Fibroblast of skin of scalp (primary cell): ENCODE data around the gene MEX3B.
"Not testable (repeated sequence)": the region's sequence is repeated elsewhere in the genome, so short reads cannot be mapped to it uniquely, and the experiment has no call there.

ENCODE experiments used
- DNase-seq: peaks from one replicate; pipeline ENCODE4 v3.0.0-alpha.2; 2013

MEX3B gene

DNA sequence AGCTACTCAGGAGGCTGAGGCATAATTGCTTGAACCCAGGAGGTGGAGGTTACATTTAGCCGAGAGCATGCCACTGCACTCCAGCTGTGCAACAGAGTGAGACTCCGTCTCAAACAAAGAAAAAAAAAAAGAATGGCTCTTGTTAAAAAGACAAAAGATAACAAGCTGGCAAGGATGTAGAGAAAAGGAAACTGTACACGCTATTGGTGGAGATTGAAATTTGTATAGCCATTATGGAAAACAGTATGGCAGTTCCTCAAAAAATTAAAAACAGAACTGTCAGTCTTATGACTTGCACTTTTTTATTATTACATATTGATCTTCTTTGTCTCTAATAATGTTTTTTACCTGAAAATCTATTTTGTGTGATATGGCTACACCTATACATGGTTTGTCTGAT lies 41.9 kb downstream of the MEX3B start:
- no peak for DNase-seq

DNA sequence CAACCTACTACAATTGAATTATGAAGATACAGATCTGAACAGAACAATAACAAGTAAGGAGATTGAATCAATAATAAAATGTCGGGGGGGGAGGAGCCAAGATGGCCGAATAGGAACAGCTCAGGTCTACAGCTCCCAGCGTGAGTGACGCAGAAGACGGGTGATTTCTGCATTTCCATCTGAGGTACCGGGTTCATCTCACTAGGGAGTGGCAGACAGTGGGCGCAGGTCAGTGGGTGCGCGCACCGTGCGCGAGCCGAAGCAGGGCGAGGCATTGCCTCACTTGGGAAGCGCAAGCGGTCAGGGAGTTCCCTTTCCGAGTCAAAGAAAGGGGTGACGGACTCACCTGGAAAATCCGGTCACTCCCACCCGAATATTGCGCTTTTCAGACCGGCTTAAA lies 50.7 kb downstream of the MEX3B start:
- not testable (repeated sequence) for DNase-seq

DNA sequence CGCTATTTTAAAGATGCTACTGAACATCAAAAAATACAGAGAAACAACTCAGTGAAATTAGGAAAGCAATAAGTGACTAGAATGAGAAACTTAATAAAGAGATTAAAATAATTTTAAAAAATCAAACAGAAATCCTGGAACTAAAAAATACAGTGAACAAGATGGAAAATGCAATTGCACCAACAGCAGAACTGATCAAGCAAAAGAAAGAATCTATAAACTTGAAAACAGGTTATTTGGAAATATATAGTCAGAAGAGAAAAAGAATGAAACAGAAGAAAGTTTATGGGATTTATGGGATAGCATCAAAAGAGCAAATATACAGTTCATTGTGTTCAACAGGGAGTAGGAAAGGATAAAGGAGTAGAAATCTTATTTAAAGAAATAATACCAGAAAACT lies 53.3 kb downstream of the MEX3B start:
- no peak for DNase-seq
